ENCODE data around the gene MPPE1. TPM values are rescaled to one million over a fixed set of nuclear protein-coding genes. Genes with fewer than 3 reads are reported as not detected.

MPPE1 gene
- polyA plus RNA-seq, 1 donor from 2014 or later = 53.4 TPM

GRCh38 chr18:11937874-11938478 is 29.9 kb upstream of the MPPE1 start:
- TF ChIP-seq SMC3 (conservative IDR thresholded peaks at IDR 0.05; ENCODE audit: poor library complexity) (peak; percentile 87), POLR2AphosphoS5 (IDR thresholded peaks at IDR 0.05) (no peak), RAD21 (conservative IDR thresholded peaks at IDR 0.05) (peak; percentile 78)
- TF ChIP-seq, protein P1, sequence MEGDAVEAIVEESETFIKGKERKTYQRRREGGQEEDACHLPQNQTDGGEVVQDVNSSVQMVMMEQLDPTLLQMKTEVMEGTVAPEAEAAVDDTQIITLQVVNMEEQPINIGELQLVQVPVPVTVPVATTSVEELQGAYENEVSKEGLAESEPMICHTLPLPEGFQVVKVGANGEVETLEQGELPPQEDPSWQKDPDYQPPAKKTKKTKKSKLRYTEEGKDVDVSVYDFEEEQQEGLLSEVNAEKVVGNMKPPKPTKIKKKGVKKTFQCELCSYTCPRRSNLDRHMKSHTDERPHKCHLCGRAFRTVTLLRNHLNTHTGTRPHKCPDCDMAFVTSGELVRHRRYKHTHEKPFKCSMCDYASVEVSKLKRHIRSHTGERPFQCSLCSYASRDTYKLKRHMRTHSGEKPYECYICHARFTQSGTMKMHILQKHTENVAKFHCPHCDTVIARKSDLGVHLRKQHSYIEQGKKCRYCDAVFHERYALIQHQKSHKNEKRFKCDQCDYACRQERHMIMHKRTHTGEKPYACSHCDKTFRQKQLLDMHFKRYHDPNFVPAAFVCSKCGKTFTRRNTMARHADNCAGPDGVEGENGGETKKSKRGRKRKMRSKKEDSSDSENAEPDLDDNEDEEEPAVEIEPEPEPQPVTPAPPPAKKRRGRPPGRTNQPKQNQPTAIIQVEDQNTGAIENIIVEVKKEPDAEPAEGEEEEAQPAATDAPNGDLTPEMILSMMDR (IDR thresholded peaks at IDR 0.05; ENCODE audit: poor library complexity, severe bottlenecking) = peak; percentile 83
- Histone ChIP-seq H3K9ac (ENCODE audit: low read length) (no peak overlapping the region), H4K20me1 (ENCODE audit: insufficient read depth) (no peaks in the 10 kb centered on the region), H3K9me3 (ENCODE audit: low read length) (no peaks in the 10 kb centered on the region), H3K4me2 (ENCODE audit: low read length) (no peak overlapping the region), H3K79me2 (replicated peaks; ENCODE audit: insufficient read depth, low read length) (no peaks in the 10 kb centered on the region), H3K36me3 (ENCODE audit: insufficient read depth, low read length) (no peaks in the 10 kb centered on the region), H3K9me2 (ENCODE audit: insufficient read depth, low read length) (no peaks in the 10 kb centered on the region), H3K27me3 (ENCODE audit: insufficient read depth, low read depth, low read length) (no peaks in the 10 kb centered on the region), H2AFZ (ENCODE audit: low read depth, low read length) (no peak overlapping the region), H3F3A (ENCODE audit: insufficient read depth, low read length, poor library complexity, severe bottlenecking) (no peaks in the 10 kb centered on the region), H3K27ac (ENCODE audit: low read length) (no peak overlapping the region), H3K4me3 (ENCODE audit: low read length) (no peak overlapping the region)

- no peaks in the 10 kb centered on the region for H3K9me3 ChIP-seq (ENCODE audit: low read length)
- no peaks in the 10 kb centered on the region for H3K9me2 ChIP-seq (ENCODE audit: insufficient read depth, low read length)
- H3K79me2 ChIP-seq (replicated peaks; ENCODE audit: insufficient read depth, low read length) = no peaks in the 10 kb centered on the region
- H3K9ac ChIP-seq (ENCODE audit: low read length) = no peak overlapping the region
- no peaks in the 10 kb centered on the region for H4K20me1 ChIP-seq (ENCODE audit: insufficient read depth)
- TF ChIP-seq RAD21 (conservative IDR thresholded peaks at IDR 0.05) (no peak), TAF1 (IDR thresholded peaks at IDR 0.05; ENCODE audit: low read depth) (no peak), EZH2 (IDR thresholded peaks at IDR 0.05; ENCODE audit: borderline replicate concordance, insufficient read depth, low read length, poor library complexity, severe bottlenecking) (no peak), SMC3 (conservative IDR thresholded peaks at IDR 0.05; ENCODE audit: poor library complexity) (no peak), POLR2AphosphoS5 (IDR thresholded peaks at IDR 0.05) (no peak), EP300 (conservative IDR thresholded peaks at IDR 0.05; ENCODE audit: poor library complexity, severe bottlenecking) (no peak), MXI1 (conservative IDR thresholded peaks at IDR 0.05; ENCODE audit: poor library complexity, severe bottlenecking) (no peak)
- TF ChIP-seq, protein P1 (IDR thresholded peaks at IDR 0.05; ENCODE audit: poor library complexity, severe bottlenecking) = no peak
- TF ChIP-seq, protein P2, sequence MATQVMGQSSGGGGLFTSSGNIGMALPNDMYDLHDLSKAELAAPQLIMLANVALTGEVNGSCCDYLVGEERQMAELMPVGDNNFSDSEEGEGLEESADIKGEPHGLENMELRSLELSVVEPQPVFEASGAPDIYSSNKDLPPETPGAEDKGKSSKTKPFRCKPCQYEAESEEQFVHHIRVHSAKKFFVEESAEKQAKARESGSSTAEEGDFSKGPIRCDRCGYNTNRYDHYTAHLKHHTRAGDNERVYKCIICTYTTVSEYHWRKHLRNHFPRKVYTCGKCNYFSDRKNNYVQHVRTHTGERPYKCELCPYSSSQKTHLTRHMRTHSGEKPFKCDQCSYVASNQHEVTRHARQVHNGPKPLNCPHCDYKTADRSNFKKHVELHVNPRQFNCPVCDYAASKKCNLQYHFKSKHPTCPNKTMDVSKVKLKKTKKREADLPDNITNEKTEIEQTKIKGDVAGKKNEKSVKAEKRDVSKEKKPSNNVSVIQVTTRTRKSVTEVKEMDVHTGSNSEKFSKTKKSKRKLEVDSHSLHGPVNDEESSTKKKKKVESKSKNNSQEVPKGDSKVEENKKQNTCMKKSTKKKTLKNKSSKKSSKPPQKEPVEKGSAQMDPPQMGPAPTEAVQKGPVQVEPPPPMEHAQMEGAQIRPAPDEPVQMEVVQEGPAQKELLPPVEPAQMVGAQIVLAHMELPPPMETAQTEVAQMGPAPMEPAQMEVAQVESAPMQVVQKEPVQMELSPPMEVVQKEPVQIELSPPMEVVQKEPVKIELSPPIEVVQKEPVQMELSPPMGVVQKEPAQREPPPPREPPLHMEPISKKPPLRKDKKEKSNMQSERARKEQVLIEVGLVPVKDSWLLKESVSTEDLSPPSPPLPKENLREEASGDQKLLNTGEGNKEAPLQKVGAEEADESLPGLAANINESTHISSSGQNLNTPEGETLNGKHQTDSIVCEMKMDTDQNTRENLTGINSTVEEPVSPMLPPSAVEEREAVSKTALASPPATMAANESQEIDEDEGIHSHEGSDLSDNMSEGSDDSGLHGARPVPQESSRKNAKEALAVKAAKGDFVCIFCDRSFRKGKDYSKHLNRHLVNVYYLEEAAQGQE (IDR thresholded peaks at IDR 0.05; ENCODE audit: borderline replicate concordance) = no peak
- H3K36me3 ChIP-seq (ENCODE audit: insufficient read depth, low read length) = no peaks in the 10 kb centered on the region
- H2AFZ ChIP-seq (ENCODE audit: low read depth, low read length) = no peak overlapping the region
- H3K4me2 ChIP-seq (ENCODE audit: low read length) = no peak overlapping the region
- H3K27me3 ChIP-seq (ENCODE audit: insufficient read depth, low read depth, low read length) = no peaks in the 10 kb centered on the region
- no peaks in the 10 kb centered on the region for H3F3A ChIP-seq (ENCODE audit: insufficient read depth, low read length, poor library complexity, severe bottlenecking)
- no peak overlapping the region for H3K27ac ChIP-seq (ENCODE audit: low read length)
- no peak overlapping the region for H3K4me3 ChIP-seq (ENCODE audit: low read length)
These were observed 24.3 kb upstream of the MPPE1 start for GRCh38 chr18:11932393-11932792.
